HL-60/S4 treated with phorbol 12-myristate 13-acetate at 8.2 ng/mL for 4 days and 3 days (cell line): ENCODE measurements around the gene HAPLN2.
"Not testable (repeated sequence)": the region's sequence is repeated elsewhere in the genome, so short reads cannot be mapped to it uniquely, and the experiment has no call there.

ENCODE experiments used
- in situ Hi-C: fragments of 300-500 bp; cut with MboI; formaldehyde crosslinking; loops from 2 replicates; pipeline ENCODE4 v1.15.0; 2022; ENCODE audit warnings: low sequenced_read_pairs

HAPLN2 gene

DNA sequence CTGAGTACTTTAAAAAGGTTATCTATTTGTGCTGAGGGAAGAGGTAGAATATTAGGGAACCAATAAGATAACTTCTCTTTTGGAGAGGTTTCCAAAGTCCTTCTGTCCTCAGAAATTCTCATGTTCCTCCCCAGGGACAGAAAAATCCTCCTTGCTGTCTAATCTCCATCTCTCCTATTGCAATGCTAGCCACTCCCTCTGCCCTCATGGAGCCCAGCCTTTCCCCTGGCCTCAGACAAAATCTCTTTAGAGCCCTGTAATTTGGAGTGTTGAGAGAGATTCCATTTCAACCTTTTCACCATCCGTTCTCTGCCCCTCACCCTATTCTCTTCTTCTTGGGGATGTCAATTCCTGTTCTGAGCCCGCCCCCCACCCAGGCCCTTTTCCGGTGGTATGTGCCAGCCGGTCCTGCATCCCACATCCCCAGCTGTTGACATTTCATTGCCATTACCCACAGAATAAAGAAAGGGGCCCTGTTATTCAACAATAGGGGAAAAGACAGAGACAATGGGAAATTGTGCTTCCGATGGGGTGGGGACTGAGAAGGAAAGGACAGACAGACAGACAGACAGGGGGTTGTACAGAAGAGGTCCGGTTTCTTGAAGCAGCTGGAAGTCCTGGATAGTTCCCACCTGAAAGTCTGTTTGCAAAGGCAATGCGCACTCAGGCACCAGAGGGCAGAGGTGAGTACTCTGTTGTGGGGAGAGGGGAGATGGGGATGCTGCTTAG is at the start of gene HAPLN2:
TSS of gene HAPLN2 (plus strand) at position 563 of the 729 bp plus-strand sequence. CDS start 4,076 bp downstream, outside the sequence.
- in situ Hi-C loops: no loop called here

DNA sequence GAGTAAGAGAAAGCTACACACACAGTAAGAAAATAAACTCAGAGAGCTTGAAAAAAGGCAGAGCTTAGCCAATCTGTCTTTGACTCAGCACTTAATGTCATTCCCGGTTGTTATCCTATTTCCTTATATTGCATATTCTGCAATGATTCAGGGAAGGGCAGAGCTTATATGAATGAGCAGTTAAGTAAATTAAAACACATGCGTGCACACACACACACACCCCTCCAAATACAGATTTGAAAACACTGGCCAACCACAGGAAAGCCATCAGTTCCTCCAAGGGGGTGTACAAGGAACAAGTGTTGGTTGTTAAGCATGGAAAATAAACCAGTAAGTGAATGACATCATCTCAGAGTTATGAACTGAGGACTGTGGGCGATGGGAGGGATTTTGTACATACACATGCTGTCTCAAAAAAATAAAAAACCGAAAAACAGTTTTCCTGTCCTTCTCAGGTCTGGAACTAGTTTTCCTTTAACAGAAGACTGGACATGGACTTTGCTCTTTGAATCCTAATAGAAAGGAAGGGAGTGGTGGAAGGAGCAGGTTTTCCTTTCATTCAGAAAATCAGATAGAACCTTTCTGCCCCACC is 47.9 kb upstream of the HAPLN2 start:
- in situ Hi-C loops: no loop called here

DNA sequence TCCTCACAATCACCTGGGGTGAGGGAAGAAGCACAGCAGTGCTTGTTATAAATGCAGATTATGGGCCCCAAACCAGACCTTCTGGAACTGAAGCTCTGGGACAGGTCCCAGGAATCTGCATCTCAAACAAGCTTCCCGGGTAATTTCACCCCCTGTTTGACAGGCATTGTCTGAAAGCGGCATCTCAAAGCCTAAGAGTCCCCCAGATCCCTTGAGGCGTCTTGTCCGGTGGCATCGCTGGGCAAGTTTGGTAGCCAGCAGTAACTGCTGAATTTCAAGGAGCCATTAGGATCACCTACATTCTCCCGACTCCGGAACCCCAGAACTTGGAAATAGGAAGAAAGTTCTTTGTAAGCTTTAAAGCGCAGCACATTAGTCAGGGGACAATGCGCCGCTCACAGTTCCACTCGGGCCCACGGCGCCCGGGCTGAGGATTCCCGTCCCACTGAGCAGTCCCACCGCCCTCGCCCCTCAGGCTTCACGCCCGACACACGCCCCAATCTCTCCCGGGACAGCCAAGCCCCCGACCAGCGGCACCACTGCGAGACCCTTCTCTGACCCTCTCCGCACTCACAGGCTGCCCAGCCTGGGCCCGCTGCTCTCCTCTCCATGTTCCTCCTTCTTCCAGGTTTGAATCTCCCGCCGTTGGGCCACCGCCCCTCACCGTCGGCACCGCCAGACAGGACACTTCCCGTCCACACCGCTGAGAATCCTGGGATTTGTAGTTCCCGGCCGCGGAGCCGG is 47.1 kb upstream of the HAPLN2 start, which contains the start of gene IQGAP3:
TSS of gene IQGAP3 (minus strand) at position 647 of the 744 bp plus-strand sequence. CDS start at position 611, 36 bp downstream.
- in situ Hi-C loops: no loop called here

DNA sequence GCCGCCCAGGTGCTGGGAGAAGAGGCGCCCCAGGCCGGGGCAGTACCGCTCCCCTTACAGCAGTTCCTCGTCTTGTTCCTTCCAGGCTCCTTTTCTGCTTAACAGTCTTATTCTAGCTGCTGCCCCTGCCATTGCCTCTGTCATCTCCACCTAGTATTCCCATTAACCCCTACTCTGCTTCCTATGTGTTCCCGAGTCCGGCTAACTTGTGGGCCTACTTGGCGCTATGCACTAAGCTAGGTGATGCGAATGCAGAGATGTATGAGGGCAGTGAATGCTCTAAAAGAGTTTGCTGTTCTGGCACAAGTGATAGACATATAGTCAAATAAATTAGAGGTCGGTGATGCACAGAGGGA is 46.6 kb upstream of the HAPLN2 start:
- in situ Hi-C loops: no loop called here

DNA sequence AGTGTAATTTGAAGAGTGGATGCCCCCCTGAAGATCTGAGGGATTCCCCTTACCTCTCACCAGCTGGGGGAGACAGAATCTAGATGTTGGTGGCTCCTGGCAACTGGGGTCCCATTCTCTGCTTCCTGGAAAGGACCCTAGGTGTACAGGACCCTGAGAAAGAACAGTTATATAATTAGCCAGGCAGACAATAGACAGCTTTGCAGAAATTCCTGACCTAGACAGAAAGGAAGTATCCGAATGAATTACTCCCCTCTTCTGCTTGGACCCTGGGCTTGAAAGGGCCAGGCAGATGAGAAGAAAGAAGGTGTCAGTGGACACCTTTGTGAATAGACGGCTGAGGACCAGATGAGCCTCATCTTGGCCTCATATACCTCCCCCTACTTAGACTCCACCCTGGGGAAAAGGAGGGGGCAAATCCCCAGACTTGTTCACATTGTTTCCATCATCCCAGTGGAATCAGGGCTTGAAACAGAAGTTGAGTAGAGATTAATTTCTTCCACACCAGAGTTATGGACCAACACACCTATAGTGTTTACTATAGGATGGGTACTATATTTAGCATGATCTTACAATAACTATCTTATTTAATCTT is 45.1 kb upstream of the HAPLN2 start:
- in situ Hi-C loops: no loop called here

DNA sequence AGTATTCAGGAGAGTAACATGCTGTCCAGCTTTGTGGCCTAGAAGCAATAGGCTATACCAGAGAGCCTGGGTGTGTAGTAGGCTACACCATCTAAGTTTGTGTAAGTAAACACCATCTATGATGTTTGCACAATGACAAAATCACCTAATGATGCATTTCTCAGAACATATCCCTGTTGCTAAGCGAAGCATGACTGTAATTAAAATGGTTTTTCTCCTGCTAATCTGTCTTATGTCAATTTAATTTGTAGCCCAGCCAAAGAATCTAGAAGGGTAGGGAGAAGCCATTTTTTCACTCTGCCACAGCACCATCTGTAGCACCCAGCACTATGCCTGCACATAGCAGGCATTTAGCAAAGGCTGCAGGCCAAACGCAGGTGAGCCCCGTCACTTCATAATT is 41.7 kb upstream of the HAPLN2 start:
- in situ Hi-C loops: no loop called here

DNA sequence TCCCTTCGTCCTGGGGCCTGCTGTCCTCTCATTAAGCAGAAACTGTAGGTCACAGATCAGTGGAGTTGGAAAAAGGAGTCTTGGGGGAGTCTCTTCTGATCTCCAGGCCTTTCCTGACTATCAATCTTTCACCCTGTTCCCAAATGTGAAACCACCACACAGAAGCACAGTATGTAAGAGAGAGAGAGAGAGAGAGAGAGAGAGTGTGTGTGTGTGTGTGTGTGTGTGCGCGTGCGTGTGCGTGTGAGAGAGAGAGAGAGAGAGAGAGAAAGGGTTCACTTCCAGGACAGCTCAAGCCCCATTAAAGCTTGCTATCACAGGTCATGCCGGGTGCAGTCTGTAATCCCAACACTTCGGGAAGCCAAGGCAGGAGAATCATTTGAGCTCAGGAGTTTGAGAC is 41.2 kb upstream of the HAPLN2 start:
- in situ Hi-C loops: no loop called here

DNA sequence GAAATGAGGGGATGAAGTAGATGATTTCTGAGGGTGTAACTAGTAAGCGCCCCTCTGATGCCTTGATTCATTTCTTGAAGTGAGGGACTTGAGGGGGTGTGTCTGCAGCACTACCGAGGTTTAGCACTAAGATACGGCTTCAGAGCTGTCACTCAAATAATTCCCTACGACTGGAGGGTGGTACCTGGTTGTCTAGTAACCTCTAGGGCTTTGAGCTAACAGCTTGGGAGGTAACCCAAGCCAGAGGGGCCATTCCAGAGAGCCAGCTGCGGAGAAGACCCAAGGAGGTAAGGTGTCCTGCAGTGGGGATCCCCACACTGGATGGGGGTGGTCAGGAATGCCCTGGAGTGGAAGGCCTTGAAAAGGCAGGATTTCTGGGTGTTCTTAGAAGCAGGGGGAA is 39.7 kb upstream of the HAPLN2 start, which contains the start of gene TTC24:
TSS of gene TTC24 (plus strand) at position 252 of the 400 bp plus-strand sequence. CDS start 1,642 bp downstream, outside the sequence.
- in situ Hi-C loops: no loop called here

DNA sequence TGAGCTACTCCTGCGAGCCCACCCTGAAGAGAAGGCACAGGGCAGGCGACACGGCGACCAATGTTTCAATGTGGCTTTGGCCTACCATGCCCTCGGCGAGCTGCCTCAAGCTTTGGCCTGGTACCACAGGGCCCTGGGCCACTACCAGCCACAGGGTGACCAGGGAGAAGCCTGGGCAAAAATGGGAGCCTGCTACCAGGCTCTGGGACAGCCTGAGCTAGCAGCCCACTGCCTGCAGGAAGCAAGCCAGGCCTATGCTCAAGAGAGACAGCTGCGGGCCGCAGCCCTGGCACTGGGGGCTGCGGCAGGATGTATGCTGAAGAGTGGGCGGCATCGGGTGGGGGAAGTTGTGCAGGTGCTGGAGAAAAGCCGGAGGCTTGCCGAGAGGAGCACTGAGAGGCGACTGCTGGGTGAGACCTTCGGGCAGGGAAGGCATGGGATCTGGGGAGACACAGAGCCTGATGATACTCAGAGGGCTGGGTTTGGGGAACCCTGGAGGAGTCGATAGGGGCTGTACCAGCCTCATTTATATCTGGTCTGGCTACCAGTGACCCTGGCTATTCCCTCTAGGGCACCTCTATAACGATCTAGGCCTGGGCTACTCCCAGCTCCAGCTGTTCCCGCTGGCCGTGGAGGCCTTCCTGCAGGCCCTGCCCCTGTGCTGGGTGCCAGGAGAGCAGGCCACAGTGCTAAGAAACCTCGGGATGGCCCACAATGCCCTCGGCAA is 37.4 kb upstream of the HAPLN2 start:
- in situ Hi-C loops: no loop called here

DNA sequence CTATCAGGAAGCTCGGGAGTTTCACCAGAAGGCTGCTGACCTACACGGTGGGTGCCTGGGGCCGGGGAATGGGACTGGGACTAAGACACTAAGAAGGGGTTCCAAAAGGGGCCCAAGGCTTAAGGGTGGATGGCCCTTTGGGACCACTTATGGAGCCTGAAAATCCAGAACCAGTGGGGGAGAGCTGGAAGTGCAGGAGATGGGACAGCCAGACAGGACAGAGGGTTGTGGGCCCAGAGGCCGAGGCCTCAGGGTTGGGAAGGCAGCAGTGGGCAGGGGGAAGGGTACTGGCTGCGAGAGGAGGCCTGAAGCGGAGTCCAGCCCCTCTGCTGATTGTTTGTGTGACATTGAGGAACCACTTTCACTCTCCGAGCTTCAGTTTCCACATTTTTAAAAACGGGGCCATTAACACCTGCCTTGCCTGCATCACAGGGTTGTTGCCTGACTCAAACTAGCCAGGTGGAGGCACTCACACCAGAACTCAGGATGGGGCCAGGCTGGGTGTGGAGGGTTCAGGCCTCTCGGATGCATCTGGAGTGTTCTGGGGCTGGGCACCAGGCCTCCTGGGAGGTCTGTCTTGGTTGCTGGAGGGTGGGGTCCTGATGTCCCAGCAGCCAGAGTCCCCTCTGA is 36.7 kb upstream of the HAPLN2 start:
- in situ Hi-C loops: no loop called here

DNA sequence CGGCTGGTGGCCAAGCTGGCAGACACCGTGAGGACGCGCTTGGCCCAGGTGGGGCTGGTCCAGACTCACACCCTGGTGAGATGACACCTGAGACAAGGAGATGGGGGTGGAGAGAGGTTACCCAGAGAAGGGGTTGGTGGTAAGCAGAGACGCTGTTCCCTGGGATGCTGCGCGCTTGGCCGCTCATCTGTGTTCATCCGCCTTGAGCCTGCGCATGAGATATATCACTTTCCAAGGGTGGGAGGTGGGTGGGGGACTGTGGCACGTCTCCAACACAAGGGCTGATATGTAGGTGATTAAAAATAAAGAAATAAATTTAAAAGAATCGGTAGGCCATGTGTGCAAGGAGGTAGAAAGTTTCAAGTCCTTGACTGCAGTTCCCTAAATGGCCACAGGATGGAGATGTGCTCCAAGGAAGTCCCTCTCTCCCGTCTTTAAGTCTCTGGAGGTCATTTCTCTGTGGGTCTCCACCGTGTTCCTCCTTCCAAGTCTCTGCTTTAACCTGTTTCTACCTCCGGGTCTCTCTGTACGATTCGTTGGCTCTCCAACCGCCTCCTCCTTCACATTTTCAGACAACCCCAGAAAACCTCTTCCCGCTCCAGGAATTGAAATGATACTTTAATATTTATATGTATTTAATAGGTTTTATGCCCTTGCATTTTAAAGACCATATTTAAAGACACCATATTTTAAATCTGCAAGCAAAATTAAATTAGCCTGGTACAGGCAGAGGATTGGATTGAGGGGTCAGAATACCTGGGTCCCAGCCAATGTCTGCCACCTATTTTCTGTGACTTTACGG is 35.2 kb upstream of the HAPLN2 start:
- in situ Hi-C loops: no loop called here

DNA sequence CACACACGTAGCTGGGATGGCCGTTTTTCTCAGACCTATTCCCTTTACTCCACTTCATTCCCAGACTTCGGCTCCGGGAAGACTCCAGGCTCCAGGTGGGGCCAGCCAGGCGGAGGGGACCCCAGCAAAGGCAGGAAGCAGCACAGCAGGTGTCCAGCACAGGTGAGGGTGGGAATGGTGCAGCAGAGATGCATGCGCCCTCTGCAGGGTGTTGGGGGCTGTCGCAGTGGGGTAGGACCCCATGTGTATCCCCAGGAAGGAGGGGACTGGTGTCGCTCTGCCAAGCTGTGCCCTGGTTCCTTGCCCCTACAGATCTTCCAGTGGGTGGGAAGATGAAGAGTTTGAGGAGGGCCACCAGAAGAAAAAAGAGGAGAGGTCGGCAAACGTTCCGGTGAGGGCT is 34.4 kb upstream of the HAPLN2 start:
- in situ Hi-C loops: no loop called here

DNA sequence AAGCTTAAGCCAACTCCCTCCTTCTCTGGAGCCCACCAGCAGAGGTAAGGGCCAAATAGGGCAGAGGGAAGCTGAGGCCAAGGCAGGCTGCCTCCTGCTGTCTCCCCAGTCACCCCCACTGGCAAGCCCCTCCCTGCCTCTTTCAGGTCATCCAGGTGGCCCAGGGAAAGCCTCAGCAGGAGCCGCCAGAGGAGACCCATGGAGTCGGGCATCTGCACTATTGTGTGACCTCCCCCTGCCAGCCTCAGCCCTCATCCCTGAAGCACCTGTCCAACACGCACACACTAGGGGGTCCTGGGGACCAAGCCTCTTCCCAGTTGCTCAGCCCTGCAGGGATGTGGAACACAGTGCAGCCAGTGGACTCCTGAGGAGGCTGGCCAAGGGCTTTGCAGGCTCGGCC is 32.9 kb upstream of the HAPLN2 start:
- in situ Hi-C loops: no loop called here

DNA sequence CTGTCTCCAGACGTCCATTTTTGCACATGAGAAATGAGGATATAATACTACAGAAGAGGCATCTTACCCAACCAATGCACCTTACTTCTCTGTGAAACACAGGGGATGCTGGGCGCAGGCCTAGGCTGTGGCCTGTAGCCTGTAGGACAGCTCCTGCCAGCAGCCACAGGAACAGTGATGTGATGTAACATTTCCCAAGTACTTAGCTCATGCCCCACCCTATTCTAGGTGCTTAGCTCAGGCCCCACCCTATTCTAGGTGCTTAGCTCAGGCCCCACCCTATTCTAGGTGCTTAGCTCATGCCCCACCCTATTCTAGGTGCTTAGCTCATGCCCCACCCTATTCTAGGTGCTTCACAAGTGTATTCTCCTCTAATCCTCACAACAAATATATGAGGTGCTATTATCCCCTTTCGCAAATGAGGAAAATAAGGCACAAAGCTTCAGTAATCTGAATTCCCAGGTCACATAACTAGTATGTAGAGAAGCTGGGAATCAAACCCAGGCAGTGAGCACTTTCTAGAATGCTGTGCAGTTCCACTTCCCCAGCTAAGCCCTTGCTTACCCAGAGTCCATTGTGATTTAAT is 32.2 kb upstream of the HAPLN2 start:
- in situ Hi-C loops: no loop called here

DNA sequence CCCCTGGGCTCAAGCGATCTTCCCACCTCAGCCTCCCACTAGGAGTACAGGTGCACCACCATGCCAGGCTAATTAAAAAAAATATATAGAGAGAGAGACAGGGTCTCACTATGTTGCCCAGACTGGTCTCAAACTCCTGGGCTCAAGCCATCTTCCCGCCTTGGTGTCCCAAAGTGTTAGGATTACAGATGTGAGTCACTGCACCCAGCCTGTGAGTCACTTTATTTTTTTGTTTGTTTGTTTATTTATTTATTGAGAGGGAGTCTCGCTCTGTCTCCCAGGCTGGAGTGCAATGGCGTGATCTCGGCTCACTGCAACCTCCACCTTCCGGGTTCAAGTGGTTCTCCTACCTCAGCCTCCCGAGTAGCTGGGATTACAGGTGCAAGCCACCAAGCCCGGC is 31.3 kb upstream of the HAPLN2 start:
- in situ Hi-C loops: not testable (repeated sequence)

DNA sequence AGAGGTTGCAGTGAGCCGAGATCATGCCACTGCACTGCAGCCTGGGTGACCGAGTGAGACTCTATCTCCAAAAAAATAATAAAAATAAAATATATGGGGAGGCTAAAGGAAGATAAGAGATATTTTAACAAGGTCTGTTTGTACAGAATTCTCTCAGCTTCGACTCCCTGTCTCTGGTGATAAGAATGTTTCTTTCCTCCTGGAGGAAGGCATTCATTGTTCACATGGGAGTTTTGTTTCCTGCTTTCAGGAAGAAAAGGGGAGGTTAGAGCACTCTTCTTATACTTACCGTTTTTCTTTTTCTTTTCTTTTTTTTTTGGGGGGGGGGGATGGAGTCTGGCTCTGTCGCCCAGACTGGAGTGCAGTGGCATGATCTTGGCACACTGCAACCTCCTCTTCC is 29.7 kb upstream of the HAPLN2 start:
- in situ Hi-C loops: no loop called here

DNA sequence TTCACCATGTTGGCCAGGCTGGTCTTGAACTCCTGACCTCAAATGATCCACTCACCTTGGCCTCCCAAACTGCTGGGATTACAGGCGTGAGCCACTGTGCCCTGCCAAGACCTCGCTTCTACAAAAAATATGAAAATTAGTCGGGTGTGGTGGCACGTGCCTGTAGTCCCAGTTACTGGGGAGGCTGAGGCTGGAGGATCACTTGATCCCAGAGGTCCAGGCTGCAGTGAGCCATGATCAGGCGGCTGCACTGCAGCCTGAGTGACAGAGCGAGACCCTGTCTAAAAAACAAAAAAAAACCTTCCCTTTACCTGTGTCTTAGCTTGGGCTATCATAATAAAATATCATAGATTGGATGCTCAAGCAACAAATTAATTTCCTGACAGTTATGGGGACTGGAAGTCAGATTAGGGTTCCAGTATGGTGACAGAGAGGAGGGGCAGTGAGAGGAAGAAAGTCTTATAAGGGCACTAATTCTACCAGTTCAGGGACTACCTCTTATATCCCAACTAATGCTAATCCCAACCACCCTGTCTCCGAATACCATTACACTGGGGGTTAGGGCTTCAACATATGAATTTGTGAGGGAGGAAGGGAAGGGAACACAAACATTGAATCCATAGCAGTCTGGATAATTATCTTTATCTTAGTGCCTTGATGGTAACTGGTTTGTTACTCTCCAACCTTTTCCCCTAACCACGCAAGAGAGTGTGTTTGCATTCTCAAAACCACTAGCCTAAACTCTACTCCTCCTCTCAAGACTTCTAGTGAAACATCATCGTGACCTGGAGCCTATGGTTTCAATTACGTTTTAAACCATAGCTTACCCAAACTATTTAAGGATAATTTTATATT is 28.7 kb upstream of the HAPLN2 start:
- in situ Hi-C loops: no loop called here

DNA sequence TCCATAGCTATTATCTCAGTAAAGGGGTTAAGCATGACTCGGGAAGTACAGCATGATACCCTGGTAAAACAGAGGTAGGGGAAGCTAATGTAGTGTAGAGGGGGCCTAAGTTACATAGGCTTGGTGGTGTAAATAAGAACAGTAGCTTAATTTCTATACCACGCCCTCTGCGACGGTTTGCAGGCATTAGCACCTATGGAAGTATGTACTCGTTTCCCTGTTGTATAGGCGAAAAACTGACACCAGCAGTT is 28.1 kb upstream of the HAPLN2 start:
- in situ Hi-C loops: no loop called here
